ENCODE measurements around the gene MTUS2.

- TF ChIP-seq STAT6 (CRISPR knock-in tag; IDR thresholded peaks at IDR 0.05) (no peak), ZNF124 (CRISPR knock-in tag; IDR thresholded peaks at IDR 0.05) (no peak), FOXA1 (IDR thresholded peaks at IDR 0.05; ENCODE audit: borderline replicate concordance) (no peak)
These were observed 712.0 kb downstream of the MTUS2 start for GRCh38 chr13:29532116-29532515.

Data from K562 (cell line).